C4-2B (cell line): ENCODE results near the gene AMD1.

Experiments
- ZFX ChIP-seq: fragments of 450-650 bp; IDR thresholded peaks from 2 replicates; pipeline ENCODE4 v1.6.1; 2017
- TF ChIP-seq, protein P1 (sequence below): fragments of 450-650 bp; conservative IDR thresholded peaks from 2 replicates; pipeline ENCODE4 v1.5.1; 2017; ENCODE audit warnings: mild to moderate bottlenecking

DNA sequence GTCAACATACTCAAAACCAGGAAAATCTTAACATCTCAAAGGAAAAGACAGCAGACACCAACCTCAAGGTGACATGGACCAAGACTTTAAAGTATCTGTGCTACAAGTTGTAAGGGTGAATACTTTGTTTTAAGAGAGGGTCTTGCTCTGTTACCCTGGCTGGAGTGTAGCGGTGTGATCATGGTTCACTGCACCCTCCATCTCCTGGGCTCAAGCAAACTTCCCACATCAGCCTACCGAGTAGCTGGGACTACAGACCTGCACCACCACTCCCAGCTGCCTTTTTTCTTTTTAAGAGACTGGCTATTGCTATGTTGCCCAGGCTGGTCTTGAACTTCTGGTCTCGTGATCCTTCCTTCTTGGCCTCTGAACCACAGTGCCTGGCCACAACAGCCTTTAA, 9.7 kb downstream of the AMD1 start:
- TF ChIP-seq, protein P1, sequence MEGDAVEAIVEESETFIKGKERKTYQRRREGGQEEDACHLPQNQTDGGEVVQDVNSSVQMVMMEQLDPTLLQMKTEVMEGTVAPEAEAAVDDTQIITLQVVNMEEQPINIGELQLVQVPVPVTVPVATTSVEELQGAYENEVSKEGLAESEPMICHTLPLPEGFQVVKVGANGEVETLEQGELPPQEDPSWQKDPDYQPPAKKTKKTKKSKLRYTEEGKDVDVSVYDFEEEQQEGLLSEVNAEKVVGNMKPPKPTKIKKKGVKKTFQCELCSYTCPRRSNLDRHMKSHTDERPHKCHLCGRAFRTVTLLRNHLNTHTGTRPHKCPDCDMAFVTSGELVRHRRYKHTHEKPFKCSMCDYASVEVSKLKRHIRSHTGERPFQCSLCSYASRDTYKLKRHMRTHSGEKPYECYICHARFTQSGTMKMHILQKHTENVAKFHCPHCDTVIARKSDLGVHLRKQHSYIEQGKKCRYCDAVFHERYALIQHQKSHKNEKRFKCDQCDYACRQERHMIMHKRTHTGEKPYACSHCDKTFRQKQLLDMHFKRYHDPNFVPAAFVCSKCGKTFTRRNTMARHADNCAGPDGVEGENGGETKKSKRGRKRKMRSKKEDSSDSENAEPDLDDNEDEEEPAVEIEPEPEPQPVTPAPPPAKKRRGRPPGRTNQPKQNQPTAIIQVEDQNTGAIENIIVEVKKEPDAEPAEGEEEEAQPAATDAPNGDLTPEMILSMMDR = no peak
- TF ChIP-seq ZFX = no peak
